Smooth muscle cell of the brain vasculature (primary cell): Measurements from ENCODE around the gene APOA5.

ENCODE experiments used
- DNase-seq: peaks from one replicate; pipeline ENCODE4 v3.0.0-alpha.2; 2012; ENCODE audit warnings: low read depth, low spot score

The APOA5 gene

GRCh38 chr11:116797816-116798215 lies 6.1 kb upstream of the APOA5 start:
- DNase-seq = no peak

- no peak for DNase-seq
Measured at GRCh38 chr11:116796548-116796947, 4.9 kb upstream of the APOA5 start.

- no peak for DNase-seq
Measured at GRCh38 chr11:116794851-116795250, 3.2 kb upstream of the APOA5 start.

GRCh38 chr11:116793772-116794097 lies 2.1 kb upstream of the APOA5 start:
- DNase-seq = no peak

- no peak for DNase-seq
Measured at GRCh38 chr11:116792869-116793771, 1.4 kb upstream of the APOA5 start.

- no peak for DNase-seq
Measured at GRCh38 chr11:116792144-116792868, 627 bp upstream of the APOA5 start.

- DNase-seq = no peak
Measured at GRCh38 chr11:116791002-116791812, 472 bp downstream of the APOA5 start.

- no peak for DNase-seq
Measured at GRCh38 chr11:116790167-116791001, 1.3 kb downstream of the APOA5 start.

- DNase-seq = no peak
Measured at GRCh38 chr11:116788975-116789374, 2.7 kb downstream of the APOA5 start.

GRCh38 chr11:116788534-116788933 lies 3.1 kb downstream of the APOA5 start:
- no peak for DNase-seq

- no peak for DNase-seq
Measured at GRCh38 chr11:116787786-116788486, 3.7 kb downstream of the APOA5 start, which contains the start of gene ZPR1. Gene ZPR1 (minus strand): TSS chr11:116788023. CDS start chr11:116787990, 33 bp downstream.

- no peak for DNase-seq
Measured at GRCh38 chr11:116787436-116787785, 4.3 kb downstream of the APOA5 start.

- no peak for DNase-seq
Measured at GRCh38 chr11:116786966-116787365, 4.7 kb downstream of the APOA5 start.

GRCh38 chr11:116786326-116786725 lies 5.4 kb downstream of the APOA5 start:
- no peak for DNase-seq

- DNase-seq = no peak
Measured at GRCh38 chr11:116782728-116783127, 9.0 kb downstream of the APOA5 start.

GRCh38 chr11:116778556-116778955 lies 13.1 kb downstream of the APOA5 start:
- DNase-seq = no peak

- no peak for DNase-seq
Measured at GRCh38 chr11:116777056-116777455, 14.6 kb downstream of the APOA5 start.

- DNase-seq = no peak
Measured at GRCh38 chr11:116776522-116776984, 15.1 kb downstream of the APOA5 start.

GRCh38 chr11:116775975-116776374 lies 15.7 kb downstream of the APOA5 start:
- DNase-seq = no peak

- DNase-seq = no peak
Measured at GRCh38 chr11:116774661-116775060, 17.0 kb downstream of the APOA5 start.
